ENCODE measurements around the gene RCAN3. TPM values are rescaled to one million over a fixed set of nuclear protein-coding genes. Genes with fewer than 3 reads are reported as not detected.

Gene RCAN3
- total and polyA plus RNA-seq, 9 of the 15 experiments (the other 6 are each of a cell fraction or from before 2014, with no cell fraction given): 0.10 to 1.4 (median 0.43) TPM

DNA sequence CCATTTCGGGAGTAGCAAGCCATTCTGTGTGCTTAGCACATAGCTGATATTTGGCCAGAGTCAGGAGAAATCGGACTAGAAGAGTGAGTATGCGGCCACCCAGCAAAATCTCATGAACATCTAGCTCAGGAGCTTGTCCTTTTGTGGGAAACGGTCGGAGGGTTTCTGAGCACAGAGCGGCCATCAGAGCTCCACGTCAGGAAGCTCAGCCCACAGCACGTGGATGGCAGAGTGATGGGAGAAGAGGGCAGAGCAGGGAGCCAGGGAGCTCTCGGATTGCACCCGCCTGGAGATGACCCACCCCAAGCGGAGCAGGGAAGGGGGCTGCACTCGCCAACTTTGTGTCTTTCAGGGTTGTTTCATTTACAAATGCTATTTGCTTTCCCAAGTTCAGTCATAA lies 13.9 kb downstream of the RCAN3 start (continued):
- TF ChIP-seq, protein P1, sequence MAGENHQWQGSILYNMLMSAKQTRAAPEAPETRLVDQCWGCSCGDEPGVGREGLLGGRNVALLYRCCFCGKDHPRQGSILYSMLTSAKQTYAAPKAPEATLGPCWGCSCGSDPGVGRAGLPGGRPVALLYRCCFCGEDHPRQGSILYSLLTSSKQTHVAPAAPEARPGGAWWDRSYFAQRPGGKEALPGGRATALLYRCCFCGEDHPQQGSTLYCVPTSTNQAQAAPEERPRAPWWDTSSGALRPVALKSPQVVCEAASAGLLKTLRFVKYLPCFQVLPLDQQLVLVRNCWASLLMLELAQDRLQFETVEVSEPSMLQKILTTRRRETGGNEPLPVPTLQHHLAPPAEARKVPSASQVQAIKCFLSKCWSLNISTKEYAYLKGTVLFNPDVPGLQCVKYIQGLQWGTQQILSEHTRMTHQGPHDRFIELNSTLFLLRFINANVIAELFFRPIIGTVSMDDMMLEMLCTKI (IDR thresholded peaks at IDR 0.05; ENCODE audit: partially characterized antibody): no peak
- TF ChIP-seq ZNF699 (CRISPR knock-in tag; IDR thresholded peaks at IDR 0.05; ENCODE audit: insufficient replicate concordance) (no peak), PCBP2 (IDR thresholded peaks at IDR 0.05; ENCODE audit: low read depth, low read length, poor library complexity, severe bottlenecking) (no peak)

DNA sequence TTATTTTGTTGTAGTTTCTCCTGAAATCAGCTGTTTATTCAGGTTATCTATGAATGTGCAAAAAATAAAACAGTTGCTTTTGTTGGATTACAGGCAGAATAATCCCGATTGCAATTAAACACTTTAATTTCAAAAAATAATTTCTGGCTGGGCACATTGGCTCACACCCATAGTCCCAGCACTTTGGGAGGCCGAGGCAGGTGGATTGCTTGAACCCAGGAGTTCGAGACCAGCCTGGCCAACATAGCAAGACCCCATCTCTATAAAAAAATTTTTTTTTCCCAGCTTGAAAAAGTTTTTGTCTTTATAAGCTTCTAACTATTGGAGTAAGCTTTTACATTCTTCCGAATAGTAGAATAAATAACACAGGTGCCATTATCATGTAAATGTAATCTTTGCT lies 15.3 kb downstream of the RCAN3 start:
- POLR2A ChIA-PET: interaction anchor here (0.7 to 1.0 kb wide), 2 partner anchors 18 to 436 kb away, joined by 3 to 4 read pairs; no protein-coding TSS in a partner anchor
- no peaks in the 10 kb centered on the region; a peak in 1 of 5 replicates for H3K4me1 ChIP-seq (replicated peaks in 1 of 2; ENCODE audit: control insufficient read depth in 2 of 2, insufficient read depth in 2 of 2, low read length in 2 of 2)
- DNase-seq (ENCODE audit: extremely low read depth in 1 of 4, low spot score in 3 of 4) (no peak), FAIRE-seq (no peak), ATAC-seq (no peak)
- no peaks in the 10 kb centered on the region for H3K9me3 ChIP-seq (replicated peaks; ENCODE audit: control insufficient read depth, insufficient read depth, low read depth, low read length)
- CTCF ChIA-PET (ENCODE audit: low intra/inter-chr PET ratio): no interaction called here
- intact Hi-C loops (cut with micrococcal nuclease): no loop called here
- no peaks in the 10 kb centered on the region for H4K20me1 ChIP-seq (replicated peaks; ENCODE audit: control insufficient read depth, insufficient read depth, low read length)
- H3K79me2 ChIP-seq (ENCODE audit: control insufficient read depth, insufficient read depth, low read length): no peaks in the 10 kb centered on the region
- no peak overlapping the region for H3K27ac ChIP-seq (ENCODE audit: extremely low read depth, low read depth, low read length)
- no peaks in the 10 kb centered on the region for H3K9me1 ChIP-seq (ENCODE audit: control insufficient read depth, insufficient read depth, low read length)
- TF ChIP-seq, protein P2, sequence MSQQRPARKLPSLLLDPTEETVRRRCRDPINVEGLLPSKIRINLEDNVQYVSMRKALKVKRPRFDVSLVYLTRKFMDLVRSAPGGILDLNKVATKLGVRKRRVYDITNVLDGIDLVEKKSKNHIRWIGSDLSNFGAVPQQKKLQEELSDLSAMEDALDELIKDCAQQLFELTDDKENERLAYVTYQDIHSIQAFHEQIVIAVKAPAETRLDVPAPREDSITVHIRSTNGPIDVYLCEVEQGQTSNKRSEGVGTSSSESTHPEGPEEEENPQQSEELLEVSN (IDR thresholded peaks at IDR 0.05; ENCODE audit: borderline replicate concordance in 1 of 2, extremely low read depth in 1 of 2, insufficient read depth in 1 of 2, insufficient read length in 1 of 2, low read depth in 1 of 2, low read length in 1 of 2, poor library complexity in 1 of 2, severe bottlenecking in 1 of 2): no peak
- TF ChIP-seq LCOR (CRISPR knock-in tag; IDR thresholded peaks at IDR 0.05): no peak
- TF ChIP-seq, protein P3, sequence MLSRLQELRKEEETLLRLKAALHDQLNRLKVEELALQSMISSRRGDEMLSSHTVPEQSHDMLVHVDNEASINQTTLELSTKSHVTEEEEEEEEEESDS (CRISPR knock-in tag; IDR thresholded peaks at IDR 0.05): no peak
- no peak for TF ChIP-seq NCOA2 (IDR thresholded peaks at IDR 0.05; ENCODE audit: partially characterized antibody in 2 of 2)
- peak; percentile 74 for TF ChIP-seq ZNF121 (CRISPR knock-in tag; conservative IDR thresholded peaks at IDR 0.05)
- TF ChIP-seq ZNF197 (CRISPR knock-in tag; IDR thresholded peaks at IDR 0.05; ENCODE audit: low read depth): no peak
- TF ChIP-seq FOXA1 (IDR thresholded peaks at IDR 0.05; ENCODE audit: borderline replicate concordance): no peak
- TF ChIP-seq ILK (tag; IDR thresholded peaks at IDR 0.05; ENCODE audit: borderline replicate concordance, low read depth): no peak
- no peak overlapping the region for H2AFZ ChIP-seq (ENCODE audit: low read depth, low read length)
- peaks cover 34 to 35% of the 10 kb centered on the region in 2 experiments for H3K27me3 ChIP-seq (ENCODE audit: control insufficient read depth in 2 of 2, insufficient read depth in 2 of 2, low read length in 2 of 2)
- no peak overlapping the region for H3K4me2 ChIP-seq (ENCODE audit: insufficient read depth, low read length)
- no peak overlapping the region for H3K9ac ChIP-seq (ENCODE audit: insufficient read depth in 1 of 2, low read depth in 2 of 2, low read length in 2 of 2)
- in situ Hi-C loops (cut with MboI): no loop called here
- no peak overlapping the region for H3K4me3 ChIP-seq
- H3K36me3 ChIP-seq (ENCODE audit: control insufficient read depth, insufficient read depth, low read length): no peaks in the 10 kb centered on the region
- BruUV-seq (replicated peaks): no TSS peak
- under 1% methylated on average over 4 of the region's 4 CpGs for WGBS (ENCODE audit: insufficient coverage, low coverage, missing lambda C conversion rate)

Data from K562 (cell line).